NCI-H1694 treated with DMSO at 0.1 percent for 48 hours (cell line): Measurements from ENCODE around the gene GNAS.
A peak's percentile ranks its signal among the peaks of the same experiment; 100 is the strongest.

Experiments used
- DNase-seq: peaks from one replicate; lab custom pipeline; 2025; lab: John Stamatoyannopoulos, UW

GNAS gene

DNA sequence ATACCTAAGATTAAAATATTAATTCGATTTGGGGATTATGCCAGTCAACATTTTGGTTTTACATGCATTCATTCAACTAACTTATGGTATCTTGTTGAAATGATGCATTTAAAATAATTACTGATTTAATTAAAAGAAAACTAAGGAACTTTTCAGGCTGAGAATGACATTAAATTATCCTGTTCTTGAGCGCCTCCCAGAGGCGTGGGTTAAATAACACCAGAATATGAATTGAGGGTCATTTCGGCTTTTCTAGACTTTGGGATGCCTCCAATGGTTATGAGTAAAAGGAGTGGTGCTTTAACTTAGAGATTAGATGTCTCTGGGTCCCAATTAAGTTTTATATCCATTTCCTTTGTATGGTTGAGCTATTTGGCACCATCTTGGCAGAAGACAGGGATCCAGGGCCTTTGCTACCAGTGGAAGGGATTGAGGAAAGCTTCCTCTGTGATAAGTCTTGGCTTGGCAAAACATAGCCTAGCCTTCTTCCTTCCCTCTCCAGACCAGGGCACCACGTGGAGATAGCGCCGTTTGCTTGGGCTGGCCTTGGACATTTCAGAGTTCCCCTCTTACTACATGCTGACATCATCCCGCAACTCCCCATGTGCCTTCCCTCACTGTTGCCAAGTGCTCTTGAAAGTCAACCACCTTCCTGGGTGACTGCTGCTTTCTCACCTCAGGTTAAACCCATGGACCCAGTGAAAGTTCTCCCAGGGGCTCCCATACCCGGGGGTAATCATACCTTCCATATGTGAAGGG, 28.7 kb downstream of the GNAS start:
- DNase-seq: no peak

DNA sequence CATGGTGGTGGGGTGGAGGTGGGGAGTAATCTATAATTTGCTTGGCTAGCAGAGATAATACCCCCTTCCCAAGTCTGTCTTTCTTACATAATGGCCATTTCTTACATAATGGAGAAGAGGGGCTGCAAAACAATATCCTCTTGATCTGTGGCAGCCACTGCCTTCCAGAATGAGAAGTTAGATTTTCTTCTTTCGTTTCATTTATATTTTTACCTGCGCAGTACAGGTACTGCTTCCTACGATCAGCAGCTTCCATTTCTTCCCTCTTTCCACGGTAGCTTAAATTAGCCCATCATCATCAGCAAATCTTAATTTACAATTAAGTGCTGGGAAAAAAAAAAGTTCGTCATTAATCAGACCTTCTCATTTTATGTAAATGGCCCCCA, 30.2 kb downstream of the GNAS start:
- DNase-seq: no peak

DNA sequence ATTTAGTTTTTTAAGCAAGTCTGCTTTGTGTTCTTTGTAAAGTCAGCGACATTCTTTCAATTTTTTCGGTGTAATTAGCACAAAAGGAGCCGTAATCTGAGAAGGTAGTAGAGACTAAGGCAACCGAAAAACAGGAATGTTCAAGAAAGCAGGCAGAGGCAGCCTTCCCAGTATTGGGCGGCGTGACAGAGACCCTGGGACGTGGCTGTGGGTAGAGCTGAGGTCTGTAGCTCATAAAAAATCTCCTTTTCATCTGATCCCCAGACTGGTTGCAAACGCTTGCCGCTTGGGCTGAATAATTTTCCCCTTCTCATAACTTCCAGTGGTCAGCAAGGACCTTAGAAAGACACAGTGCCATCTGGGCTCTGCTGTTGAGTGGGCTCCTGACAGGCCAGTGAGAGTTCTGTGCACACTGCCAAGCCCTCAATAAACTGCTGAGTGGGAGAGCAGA, 30.8 kb downstream of the GNAS start:
- no peak for DNase-seq

DNA sequence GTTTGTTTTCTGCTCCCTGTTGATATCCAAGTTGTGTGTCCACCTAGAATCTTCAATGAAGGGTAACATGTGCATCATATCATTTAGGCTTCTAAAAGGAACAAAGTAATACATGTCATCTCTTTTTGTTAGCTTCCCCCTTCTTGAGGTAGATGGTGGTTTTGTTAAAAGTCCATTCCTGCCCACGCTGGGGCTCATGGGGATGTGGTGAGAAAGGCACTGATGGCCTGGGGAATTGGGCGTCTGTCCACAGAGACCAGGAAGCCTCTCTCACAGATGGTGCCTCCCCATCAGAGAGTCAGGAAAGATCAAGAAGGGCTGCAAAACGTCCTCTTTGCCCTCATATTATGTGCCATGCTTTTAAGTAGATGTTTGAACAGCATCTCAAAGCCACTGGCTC, 32.5 kb downstream of the GNAS start:
- no peak for DNase-seq

DNA sequence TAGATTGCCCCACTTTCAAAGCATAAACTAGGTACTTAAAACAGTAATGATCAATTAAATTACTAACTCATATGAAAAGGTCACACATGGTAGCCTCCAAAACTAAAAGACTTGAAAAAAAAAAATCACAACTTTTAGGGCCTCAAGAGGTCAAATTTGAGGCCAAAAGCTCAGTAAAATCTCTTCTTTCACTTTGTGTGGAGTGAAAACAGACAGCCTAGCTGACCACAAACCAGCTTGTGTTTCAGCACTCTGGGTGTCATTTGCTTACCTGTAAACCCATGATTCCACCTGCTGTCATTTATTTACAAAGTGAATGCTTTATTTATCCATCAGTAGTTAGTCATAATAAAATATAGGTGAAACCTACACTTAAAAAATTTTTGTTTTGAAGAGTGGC, 34.0 kb downstream of the GNAS start:
- DNase-seq: no peak

DNA sequence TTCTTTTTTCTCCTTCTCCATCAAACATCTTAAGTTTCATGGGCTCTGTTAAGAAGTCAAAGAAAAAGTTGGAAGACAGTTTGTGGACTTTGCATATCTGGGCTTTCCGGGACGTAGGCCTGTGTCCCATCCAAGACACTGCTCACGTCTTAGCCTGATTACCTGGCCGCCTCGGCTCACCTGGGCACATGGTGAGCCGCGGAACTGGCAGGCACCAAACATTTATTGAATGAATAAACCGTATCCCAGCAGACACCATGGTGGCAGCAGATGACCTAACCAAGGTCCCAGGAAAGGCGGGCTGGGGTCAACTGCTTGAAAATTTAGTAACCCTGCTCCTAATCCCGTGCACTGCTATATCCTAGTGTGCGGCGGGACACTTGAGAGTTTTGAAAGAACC, 35.6 kb downstream of the GNAS start:
- no peak for DNase-seq

DNA sequence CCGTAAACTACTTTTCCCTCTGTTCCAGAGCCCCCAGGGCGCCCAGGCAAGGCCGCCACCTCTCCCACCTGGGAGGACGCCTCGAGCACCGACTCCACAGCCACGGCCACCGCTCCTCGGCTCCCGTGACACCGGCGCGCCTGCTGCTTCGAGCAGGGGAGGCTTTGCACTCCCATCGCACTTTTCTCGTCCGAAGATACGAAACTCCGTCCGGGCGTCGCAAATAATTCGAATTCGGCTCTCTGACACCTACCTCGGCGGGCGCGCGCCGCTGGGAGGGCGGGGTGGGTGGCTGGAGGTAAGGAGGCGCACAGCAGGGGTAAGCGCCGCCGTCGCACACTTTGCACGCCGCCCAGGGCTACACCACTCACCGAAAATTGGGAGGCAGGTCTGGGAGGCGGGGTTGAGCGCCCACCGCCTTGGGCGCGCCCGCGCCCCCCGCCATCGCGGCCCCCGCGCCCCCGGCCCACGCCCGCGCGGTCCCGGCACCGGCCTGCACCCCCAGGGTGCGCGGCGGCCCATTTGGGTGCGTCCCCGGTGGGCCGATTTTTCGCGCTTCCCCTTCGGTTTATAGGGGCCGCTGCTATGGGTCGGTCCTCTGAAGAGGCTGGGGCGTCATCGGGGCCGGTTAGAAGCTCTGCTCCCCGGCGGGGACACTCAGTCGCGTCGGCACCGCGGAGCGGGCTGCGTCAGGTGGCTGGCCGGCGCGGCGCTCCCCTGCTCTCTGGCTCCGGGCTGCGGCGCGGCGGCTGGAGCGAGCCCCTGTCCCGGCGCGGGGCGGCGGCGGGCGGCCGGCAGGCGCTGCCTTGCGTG, 36.2 kb downstream of the GNAS start:
- peak; percentile 56 for DNase-seq

DNA sequence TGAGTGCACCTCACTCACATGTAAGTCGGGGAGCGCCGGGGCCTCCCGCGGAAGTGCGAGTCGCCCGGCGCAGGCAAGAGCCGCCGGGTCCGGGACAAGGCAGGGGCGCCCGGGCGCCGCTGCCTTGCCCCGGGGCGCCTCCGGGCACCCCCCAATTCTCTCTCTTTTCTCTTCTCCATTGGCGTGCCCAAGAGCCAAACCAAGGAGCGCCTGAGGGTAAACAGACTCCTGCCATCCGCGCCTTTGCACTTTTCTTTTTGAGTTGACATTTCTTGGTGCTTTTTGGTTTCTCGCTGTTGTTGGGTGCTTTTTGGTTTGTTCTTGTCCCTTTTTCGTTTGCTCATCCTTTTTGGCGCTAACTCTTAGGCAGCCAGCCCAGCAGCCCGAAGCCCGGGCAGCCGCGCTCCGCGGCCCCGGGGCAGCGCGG, 36.8 kb downstream of the GNAS start:
- no peak for DNase-seq

DNA sequence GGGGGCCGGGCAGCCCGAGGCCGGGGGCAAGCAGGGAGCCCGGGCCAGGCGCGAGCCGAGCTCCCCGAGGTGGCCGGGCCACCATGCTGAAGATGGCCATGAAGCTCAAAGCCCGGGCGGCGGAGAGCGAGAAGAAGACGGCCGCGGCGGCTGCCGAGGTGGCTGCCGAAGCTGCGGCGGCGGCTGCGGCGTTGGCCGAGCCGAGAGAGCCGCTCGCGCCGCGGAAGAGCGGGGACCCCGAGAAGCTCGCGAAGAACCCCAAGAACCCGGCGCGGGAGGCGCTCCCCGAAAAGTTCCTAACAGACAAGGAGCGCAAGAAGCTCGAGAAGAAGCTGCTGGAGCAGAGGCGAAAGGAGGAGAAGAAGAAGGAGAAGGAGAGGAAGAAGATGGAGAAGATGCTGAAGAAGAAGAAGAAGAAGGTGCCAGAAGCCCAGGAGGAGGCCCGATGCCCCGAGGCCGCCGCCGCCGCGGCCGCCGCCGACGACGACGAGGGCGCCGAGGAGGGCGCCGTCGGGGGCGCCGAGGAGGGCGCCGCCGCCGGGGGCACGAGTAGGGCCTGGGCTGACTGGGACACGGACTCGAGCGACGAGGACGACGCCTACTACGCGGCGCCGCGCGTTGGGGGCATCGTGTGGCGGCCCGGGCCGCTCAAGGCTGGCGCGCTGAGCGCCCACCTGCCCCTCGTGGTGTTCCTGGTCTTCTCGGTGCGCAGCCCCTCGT, 37.4 kb downstream of the GNAS start:
- DNase-seq: no peak

DNA sequence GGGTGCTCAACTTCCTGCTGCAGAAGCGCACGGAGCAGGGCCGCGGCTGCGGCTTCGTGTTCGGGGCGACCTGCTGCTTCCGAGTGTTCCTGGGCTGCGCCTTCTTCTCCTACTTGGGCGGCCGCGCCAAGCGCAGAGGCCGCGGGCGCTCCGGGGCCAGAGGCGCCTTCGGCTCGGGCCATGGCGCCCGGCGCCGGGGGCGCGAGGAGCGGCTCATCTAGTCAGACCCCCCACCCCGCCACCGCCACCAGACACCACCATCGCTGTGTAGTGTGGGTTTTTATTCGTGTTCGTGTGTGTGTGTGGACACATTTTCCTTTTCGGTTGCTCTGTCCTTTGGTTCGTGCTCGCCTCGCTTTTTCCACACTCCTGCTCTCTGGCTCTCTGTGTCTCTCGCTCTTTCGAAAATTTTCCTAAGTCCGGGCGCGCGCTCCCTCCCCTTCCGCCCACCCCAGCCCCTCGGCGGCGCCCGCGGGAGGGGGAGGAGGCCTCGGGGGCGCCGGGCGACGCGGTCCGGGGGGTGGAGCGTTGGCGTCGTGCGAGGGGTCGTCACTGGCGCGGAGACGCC, 38.1 kb downstream of the GNAS start:
- peak; percentile 52 for DNase-seq

DNA sequence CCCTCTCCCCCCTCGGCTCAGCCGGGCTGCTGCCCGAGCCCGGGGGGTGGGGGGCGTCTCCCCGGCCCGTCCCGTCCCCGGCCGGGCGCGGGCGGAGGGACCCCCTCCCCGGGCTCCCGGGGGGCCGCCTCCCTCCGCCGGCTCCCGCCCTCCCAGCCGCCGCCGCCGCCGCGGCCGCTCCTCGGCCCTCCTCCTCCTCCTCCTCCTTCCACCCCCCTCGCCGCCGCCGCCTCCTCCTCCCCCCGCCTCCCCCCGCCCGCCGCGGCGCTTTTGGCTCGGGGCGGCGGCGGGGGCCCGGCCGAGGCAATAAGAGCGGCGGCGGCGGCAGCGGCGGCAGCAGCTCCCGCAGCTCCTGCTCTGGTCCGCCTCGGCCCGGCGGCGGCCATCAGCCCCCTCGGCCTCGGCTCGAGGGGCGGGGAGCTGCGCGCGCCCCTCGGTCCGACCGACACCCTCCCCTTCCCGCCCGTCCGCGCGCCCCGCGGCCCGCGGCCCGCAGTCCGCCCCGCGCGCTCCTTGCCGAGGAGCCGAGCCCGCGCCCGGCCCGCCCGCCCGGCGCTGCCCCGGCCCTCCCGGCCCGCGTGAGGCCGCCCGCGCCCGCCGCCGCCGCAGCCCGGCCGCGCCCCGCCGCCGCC, 38.7 kb downstream of the GNAS start:
- no peak for DNase-seq

DNA sequence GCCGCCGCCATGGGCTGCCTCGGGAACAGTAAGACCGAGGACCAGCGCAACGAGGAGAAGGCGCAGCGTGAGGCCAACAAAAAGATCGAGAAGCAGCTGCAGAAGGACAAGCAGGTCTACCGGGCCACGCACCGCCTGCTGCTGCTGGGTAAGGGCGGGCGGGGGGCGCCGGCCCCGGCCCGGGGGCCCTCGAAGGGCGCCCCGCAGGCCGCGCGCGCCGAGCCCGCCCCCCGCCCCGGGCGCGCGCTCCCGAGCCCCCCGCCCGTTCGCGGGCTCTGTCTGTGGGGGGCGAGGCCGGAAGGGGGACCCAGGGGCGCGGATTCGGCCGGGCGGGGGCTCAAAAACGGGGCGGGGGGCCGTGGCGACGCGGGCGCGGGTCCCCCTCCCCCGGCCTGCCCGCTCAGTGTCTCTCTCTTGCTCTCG, 39.2 kb downstream of the GNAS start:
- no peak for DNase-seq

DNA sequence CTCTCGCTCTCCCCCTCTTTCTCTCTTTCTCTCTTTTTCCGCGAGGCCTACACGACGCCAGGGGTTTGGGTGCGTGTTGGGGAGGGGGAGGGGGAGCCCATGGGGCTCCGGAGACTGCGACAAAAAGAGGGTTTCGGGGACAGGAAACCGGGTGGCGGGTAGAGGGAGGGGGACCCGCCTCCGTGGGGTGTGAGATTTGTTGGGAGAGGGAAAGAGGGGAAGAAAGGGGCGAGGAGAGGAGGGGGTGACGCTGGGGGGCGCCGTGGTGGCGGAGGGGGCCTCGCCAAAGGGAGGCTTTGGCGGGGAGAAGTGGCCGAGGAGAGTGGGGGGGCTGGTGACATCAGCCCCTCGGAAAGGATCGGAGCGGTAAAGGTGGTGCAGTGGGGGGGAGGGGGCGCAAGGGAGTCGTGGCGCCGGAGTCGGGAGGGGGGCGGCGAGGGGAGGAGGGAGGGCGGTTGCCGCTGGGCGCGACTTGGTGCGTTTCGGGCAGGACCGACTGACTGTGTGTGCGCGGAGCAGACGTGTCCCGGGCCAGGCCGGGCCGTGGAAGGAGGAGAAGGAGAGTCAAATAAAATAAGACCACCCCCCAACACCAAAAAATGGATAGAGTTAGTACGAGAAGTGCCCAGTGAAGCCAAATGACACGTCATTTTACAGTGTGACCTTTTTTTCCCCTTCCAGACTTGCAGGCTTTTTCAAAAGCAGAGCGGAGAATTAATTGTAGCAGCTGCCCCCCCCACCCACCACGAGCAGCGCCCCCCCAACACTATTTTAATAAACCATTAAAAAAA, 39.8 kb downstream of the GNAS start:
- DNase-seq: peak; percentile 25

DNA sequence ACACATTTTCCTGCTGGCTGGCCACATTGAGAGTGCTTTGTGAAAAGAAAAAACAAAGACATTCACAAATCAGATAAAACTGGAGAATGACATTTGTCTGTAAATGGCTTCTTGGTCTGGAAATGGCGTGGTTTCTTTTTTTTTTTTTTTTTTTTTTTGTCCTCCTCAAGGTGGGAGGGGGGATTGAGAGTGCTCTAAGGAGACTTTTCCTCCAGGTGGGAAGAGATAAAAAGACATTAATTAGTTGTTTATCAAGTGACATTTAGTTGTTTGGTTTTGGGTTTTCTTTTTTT, 40.4 kb downstream of the GNAS start:
- DNase-seq: no peak

DNA sequence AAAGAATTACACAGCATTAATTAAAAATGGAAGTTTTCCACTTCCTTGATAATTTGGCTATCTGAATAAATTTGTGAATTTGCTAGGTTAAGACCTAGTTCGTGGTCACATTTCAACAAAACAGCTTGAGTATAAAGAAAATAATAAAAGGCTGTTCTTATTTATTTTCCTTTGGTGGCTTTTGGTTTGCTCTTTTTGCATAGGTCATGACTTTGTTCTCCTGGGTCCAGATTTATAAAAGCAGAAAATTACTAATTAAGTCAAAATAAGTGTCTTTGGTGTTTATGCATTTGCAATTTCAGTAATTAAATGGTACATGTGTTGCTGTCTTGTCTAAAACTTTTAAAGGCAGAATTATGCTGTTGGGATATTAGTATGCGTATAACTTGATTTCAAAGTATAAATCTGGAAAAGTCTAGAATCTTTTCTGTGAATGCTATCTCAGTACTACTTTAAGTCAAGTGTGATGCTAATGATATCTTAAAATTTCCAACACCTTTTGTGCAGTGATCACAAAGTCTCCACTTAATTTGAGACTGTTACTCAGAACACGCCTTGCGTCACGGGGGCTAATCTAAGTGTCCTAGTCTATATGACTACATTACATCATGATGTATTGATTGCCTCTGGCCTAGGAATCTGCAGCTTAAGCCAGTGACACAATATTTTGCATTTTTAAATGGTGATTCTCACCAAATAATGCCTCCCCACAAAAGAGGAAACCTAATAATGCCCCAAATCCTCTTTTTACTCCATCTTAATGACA, 41.0 kb downstream of the GNAS start:
- DNase-seq: no peak

DNA sequence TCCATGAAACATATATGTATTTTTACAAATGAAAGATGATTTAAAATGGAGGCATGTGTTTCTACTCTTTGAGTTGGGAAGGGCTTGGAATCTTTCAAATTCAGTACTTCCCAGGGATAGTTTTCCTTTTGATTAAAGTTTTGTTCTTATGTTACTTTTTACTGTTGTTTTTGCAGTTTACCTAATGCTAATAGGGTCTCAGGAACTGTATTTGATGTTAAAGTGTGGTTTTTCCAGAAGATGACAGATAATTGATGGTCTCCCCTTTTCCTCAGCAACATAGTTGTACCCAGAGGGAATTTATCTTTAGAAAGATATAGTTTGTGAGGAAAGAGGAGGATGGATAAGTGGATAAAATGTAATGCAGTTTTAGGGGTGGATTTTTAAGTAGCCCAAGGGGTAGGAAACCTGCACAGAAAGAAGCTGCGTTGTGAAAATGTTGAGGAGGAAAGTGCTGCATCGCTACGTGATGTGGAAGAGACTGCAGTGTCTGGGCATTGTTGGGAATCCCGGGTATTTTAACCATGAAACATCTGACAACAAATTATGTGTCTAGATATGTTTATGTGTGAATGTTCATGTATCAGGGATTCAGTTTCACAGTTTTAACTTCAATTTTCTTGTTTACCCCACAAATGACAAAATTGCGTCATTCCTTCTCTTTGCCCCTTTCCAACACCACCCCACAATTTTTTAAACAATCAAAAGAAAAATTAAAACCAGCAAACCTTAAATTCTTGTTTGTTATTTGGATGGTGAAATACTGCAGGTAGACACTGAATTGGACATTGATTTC, 42.3 kb downstream of the GNAS start:
- no peak for DNase-seq

DNA sequence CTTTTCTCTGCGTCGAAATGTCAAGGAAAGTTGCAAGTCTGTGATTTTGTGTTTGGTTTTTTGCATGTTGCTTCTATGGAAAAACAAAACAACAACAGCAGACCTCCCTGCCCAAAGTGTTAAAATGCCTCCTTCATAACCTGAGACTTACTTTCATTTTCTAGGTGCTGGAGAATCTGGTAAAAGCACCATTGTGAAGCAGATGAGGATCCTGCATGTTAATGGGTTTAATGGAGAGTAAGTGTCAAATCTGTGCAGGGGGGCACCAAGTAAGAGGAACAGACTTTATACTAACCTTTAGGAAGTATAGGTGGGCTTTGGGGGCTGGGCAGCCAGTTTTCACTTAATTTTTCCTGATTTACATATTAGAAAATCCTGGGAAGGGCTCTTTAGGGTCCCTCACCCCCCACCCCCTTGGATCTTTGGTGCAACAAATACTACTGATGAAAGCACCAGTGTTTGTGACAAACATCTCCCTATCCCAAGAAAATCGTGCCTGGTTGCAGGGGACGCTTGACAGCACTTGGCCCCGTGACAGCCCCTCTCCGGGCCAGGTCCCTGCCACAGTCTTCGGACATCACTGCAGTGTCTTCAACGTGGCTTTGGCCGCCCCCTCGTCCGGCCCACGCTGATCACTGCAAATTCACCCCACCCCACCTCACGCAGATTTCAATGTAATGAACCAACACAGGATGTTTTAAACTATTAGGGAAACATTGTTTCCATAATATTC, 43.1 kb downstream of the GNAS start:
- DNase-seq: no peak

DNA sequence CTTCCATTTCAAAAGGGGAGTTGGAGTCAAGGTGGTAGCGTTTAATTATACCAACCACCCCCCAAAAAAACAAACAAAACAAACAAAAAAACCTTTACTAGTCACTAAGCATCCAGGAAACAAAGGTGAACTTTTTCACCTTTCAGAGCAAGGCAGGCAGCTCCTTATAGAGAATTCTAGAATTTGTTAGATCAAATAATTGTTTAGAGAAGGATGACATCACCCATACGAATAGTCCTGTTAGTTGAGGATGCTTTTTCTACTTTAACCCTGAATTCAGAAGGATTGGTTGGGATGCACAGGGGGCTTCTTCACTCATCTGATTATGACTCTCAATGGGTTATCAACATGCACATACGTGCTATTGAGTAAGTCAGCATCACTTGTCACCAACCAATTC, 44.3 kb downstream of the GNAS start:
- no peak for DNase-seq

DNA sequence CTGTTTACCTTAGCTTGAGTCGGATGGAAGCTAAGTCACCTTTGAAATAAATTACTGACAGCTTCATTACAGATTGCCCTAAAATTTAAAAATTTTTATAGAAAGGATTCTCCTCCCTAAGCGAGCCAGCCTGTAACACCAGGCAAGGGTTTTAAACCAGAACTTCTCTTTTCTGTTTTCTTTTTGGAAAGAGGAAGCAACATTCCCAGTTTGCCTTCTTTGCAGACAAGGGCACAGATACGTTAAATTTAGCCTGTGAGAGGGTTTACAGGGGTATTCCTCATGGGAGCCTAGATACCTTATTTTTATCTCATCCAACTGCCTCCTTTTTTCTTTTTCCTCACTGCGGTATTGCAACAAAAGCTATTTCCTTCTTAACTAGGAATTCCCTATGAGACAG, 45.0 kb downstream of the GNAS start:
- no peak for DNase-seq
